DOHH2 (cell line): Measurements from ENCODE around the gene ABCB11.

ENCODE experiments used
- H3F3A ChIP-seq: fragments of 200-600 bp; sonication (generic), shearing (Covaris generic); 2 replicates; pipeline ENCODE4 v1.6.0; 2016; ENCODE audit warnings: antibody characterized with exemption, mild to moderate bottlenecking; ENCODE audit not compliant: control insufficient read depth, insufficient read depth
- H3K27ac ChIP-seq: fragments of 200-600 bp; sonication (generic); 2 replicates; pipeline ENCODE4 v1.5.1; 2014; ENCODE audit warnings: low read depth, mild to moderate bottlenecking, low read length, moderate library complexity
- H3K27me3 ChIP-seq: fragments of 200-600 bp; sonication (generic); 2 replicates; pipeline ENCODE4 v1.6.1; 2014; ENCODE audit warnings: mild to moderate bottlenecking, low read length, mixed read lengths; ENCODE audit not compliant: control insufficient read depth
- H3K36me3 ChIP-seq: fragments of 200-600 bp; sonication (generic); 2 replicates; pipeline ENCODE4 v1.6.1; 2014; ENCODE audit warnings: mild to moderate bottlenecking, low read length, moderate library complexity, mixed read lengths; ENCODE audit not compliant: control insufficient read depth
- H3K4me1 ChIP-seq: fragments of 200-600 bp; sonication (generic); 2 replicates; pipeline ENCODE4 v1.6.1; 2014; ENCODE audit warnings: mild to moderate bottlenecking, low read length, mixed read lengths; ENCODE audit not compliant: control insufficient read depth
- H3K4me2 ChIP-seq: fragments of 200-600 bp; sonication (generic); 2 replicates; pipeline ENCODE4 v1.6.0; 2014; ENCODE audit warnings: mild to moderate bottlenecking, low read length, moderate library complexity
- H3K4me3 ChIP-seq: fragments of 200-600 bp; sonication (generic); 2 replicates; pipeline ENCODE4 v1.5.1; 2014; ENCODE audit warnings: mild to moderate bottlenecking, low read length, mixed read lengths
- H3K79me2 ChIP-seq: fragments of 200-600 bp; sonication (generic); 2 replicates; pipeline ENCODE4 v1.6.1; 2014; ENCODE audit warnings: mild to moderate bottlenecking, low read length, mixed read lengths; ENCODE audit not compliant: control insufficient read depth
- H3K9me2 ChIP-seq: fragments of 200-600 bp; sonication (generic); replicated peaks from 2 replicates; pipeline ENCODE4 v1.6.1; 2014; ENCODE audit warnings: mild to moderate bottlenecking, low read length, mixed read lengths; ENCODE audit not compliant: control insufficient read depth
- H3K9me3 ChIP-seq: fragments of 200-600 bp; sonication (generic); 2 replicates; pipeline ENCODE4 v1.6.1; 2014; ENCODE audit warnings: antibody characterized with exemption, low read length, mixed read lengths; ENCODE audit not compliant: control insufficient read depth, insufficient read depth
- H4K20me1 ChIP-seq: fragments of 200-600 bp; sonication (generic); 2 replicates; pipeline ENCODE4 v1.6.0; 2014; ENCODE audit warnings: low read depth, mild to moderate bottlenecking, antibody characterized with exemption, low read length, moderate library complexity; ENCODE audit not compliant: control insufficient read depth, insufficient read depth
- EZH2phosphoT487 ChIP-seq: fragments of 200-600 bp; sonication (generic); IDR thresholded peaks from 2 replicates; pipeline ENCODE4 v1.6.1; 2017; ENCODE audit warnings: borderline replicate concordance, mild to moderate bottlenecking, antibody characterized with exemption, low read length, moderate library complexity, mixed read lengths
- TF ChIP-seq, protein P1 (sequence below): fragments of 200-600 bp; sonication (generic); IDR thresholded peaks from one replicate; pipeline ENCODE4 v1.5.1; 2014; ENCODE audit warnings: antibody characterized with exemption, mild to moderate bottlenecking, low read depth, low read length; ENCODE audit not compliant: poor library complexity, severe bottlenecking

Gene ABCB11

DNA sequence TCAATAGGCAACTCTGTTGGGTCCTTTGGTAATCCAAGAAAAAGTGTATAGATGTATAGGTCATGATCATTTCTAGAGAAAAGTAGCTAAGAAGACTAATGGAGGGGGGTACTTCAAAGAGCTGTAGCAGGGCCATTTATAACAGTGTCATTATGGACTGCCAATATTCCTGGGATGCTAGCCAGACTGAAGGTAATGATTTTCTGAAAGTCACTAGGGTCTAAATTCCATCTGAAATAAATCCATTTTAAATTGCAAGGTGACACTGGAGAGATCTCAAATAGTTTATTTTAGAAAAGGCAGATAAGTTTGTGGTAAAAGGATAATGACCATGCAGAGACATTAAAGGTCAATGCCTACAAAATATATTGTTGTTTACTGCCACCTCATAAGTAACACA lies 136.4 kb downstream of the ABCB11 start:
- TF ChIP-seq, protein P1, sequence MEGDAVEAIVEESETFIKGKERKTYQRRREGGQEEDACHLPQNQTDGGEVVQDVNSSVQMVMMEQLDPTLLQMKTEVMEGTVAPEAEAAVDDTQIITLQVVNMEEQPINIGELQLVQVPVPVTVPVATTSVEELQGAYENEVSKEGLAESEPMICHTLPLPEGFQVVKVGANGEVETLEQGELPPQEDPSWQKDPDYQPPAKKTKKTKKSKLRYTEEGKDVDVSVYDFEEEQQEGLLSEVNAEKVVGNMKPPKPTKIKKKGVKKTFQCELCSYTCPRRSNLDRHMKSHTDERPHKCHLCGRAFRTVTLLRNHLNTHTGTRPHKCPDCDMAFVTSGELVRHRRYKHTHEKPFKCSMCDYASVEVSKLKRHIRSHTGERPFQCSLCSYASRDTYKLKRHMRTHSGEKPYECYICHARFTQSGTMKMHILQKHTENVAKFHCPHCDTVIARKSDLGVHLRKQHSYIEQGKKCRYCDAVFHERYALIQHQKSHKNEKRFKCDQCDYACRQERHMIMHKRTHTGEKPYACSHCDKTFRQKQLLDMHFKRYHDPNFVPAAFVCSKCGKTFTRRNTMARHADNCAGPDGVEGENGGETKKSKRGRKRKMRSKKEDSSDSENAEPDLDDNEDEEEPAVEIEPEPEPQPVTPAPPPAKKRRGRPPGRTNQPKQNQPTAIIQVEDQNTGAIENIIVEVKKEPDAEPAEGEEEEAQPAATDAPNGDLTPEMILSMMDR: no peak
- TF ChIP-seq EZH2phosphoT487: no peak
- H3F3A ChIP-seq: no peaks in the 10 kb centered on the region
- H3K27ac ChIP-seq: no peak overlapping the region
- H3K79me2 ChIP-seq: peaks cover 6% of the 10 kb centered on the region
- H3K27me3 ChIP-seq: no peaks in the 10 kb centered on the region
- no peaks in the 10 kb centered on the region for H3K9me3 ChIP-seq
- peaks cover 5% of the 10 kb centered on the region for H3K36me3 ChIP-seq
- H3K4me3 ChIP-seq: no peak overlapping the region
- peaks cover 6% of the 10 kb centered on the region for H3K4me1 ChIP-seq
- H3K9me2 ChIP-seq: no peaks in the 10 kb centered on the region
- H4K20me1 ChIP-seq: no peaks in the 10 kb centered on the region
- H3K4me2 ChIP-seq: no peak overlapping the region

DNA sequence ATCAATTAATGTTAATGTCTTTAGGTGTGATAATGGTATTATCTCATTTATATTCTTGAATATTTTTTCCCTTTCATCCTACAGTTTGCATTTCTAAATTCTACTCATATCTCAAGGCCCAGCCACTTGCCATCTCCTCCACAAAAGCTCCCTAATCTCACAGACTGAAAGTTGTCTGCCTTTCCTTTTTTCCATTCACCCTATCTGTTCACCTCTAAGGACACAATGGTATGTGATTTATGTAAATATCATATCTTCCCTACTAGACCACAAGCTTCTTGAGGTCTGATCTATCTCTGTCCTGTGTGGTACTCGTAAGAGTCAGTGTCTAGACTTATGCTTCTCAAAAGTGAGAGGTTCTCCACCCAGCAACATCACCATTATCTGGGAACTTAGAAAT lies 137.0 kb downstream of the ABCB11 start:
- H3K9me2 ChIP-seq: no peaks in the 10 kb centered on the region
- no peak overlapping the region for H3K4me2 ChIP-seq
- H3K27me3 ChIP-seq: no peaks in the 10 kb centered on the region
- no peaks in the 10 kb centered on the region for H3K9me3 ChIP-seq
- peaks cover 10% of the 10 kb centered on the region for H3K36me3 ChIP-seq
- TF ChIP-seq, protein P1: no peak
- peaks cover 12% of the 10 kb centered on the region for H3K79me2 ChIP-seq
- no peak overlapping the region for H3K27ac ChIP-seq
- H3K4me1 ChIP-seq: peaks cover 10% of the 10 kb centered on the region
- H3K4me3 ChIP-seq: no peak overlapping the region
- H3F3A ChIP-seq: no peaks in the 10 kb centered on the region
- H4K20me1 ChIP-seq: no peaks in the 10 kb centered on the region

DNA sequence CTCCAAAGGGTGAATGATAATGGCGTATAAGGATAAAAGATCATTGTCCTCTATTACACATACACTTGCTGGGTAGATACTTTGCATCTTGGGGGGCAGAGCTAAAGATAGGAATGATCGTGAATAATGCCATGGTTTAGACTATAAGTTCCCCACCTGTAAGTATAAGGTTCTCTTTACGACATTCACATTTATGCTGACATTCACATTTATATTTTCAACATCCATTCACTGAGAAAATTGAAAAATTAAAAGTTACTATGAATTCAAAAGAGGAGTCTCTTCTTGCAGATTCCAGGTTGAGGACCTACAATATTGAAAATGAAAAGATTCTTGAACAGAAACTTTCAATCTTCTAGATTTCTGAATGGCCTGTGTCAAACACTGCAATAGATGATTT lies 138.8 kb downstream of the ABCB11 start:
- TF ChIP-seq, protein P1: no peak
- TF ChIP-seq EZH2phosphoT487: no peak

More for the DNA sequence above, 138.8 kb downstream of the ABCB11 start:
- H3K4me3 ChIP-seq: no peak overlapping the region
- no peak overlapping the region for H3K27ac ChIP-seq
- peaks cover 14% of the 10 kb centered on the region for H3K4me1 ChIP-seq
- H3K79me2 ChIP-seq: peaks cover 25% of the 10 kb centered on the region
- H3K9me2 ChIP-seq: no peaks in the 10 kb centered on the region
- peaks cover 24% of the 10 kb centered on the region for H3K36me3 ChIP-seq
- no peaks in the 10 kb centered on the region for H3F3A ChIP-seq
- H3K4me2 ChIP-seq: no peak overlapping the region
- H4K20me1 ChIP-seq: no peaks in the 10 kb centered on the region
- H3K9me3 ChIP-seq: no peaks in the 10 kb centered on the region
- H3K27me3 ChIP-seq: no peaks in the 10 kb centered on the region
